GM12801 (cell line): Measurements from ENCODE around the gene ALS2.

Experiments used
- TF ChIP-seq, protein P1 (sequence below): IDR thresholded peaks from one replicate; pipeline ENCODE4 v1.5.1; 2011; ENCODE audit warnings: control low read depth; ENCODE audit not compliant: insufficient read length; ENCODE audit errors: extremely low read depth

ALS2 gene

DNA sequence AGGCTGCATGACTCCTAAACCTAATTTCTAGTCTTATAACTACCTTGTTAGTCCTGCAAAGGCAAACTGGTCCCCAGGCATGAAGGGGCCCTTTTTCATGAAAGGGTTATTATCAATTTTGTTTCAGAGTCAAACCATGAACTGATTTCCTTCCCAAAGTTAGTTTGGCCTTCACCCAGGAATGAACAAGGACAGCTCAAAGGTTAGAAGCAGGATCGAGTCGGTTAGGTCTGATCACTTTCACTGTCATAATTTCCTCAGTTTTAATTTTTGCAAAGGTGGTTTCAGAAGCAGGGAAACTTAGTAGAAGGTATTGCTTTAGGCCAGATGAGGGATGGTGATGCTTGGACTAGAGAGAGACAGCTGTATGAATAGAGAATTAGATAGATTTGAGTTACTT, 8.7 kb upstream of the ALS2 start:
- TF ChIP-seq, protein P1, sequence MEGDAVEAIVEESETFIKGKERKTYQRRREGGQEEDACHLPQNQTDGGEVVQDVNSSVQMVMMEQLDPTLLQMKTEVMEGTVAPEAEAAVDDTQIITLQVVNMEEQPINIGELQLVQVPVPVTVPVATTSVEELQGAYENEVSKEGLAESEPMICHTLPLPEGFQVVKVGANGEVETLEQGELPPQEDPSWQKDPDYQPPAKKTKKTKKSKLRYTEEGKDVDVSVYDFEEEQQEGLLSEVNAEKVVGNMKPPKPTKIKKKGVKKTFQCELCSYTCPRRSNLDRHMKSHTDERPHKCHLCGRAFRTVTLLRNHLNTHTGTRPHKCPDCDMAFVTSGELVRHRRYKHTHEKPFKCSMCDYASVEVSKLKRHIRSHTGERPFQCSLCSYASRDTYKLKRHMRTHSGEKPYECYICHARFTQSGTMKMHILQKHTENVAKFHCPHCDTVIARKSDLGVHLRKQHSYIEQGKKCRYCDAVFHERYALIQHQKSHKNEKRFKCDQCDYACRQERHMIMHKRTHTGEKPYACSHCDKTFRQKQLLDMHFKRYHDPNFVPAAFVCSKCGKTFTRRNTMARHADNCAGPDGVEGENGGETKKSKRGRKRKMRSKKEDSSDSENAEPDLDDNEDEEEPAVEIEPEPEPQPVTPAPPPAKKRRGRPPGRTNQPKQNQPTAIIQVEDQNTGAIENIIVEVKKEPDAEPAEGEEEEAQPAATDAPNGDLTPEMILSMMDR, result no peak

DNA sequence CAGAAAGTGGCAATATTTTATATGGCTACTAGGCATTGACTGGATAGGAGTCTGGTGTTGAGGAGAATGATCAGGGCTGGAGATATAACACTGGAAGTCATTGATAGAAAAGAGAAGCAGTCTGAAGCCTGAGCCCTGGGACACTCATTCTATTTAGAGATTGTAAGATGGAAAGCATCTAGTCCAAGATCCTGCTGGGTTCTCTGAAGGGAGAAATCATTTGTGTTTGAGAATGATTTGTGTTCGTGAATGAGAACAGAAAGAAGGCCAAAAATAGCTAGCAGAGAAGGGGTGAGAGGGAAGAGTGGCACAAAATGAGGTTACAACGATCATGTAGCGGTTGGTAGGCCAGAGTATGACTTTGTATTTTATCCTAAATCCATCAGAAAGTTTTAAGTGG, 7.6 kb upstream of the ALS2 start:
- TF ChIP-seq, protein P1, result no peak

DNA sequence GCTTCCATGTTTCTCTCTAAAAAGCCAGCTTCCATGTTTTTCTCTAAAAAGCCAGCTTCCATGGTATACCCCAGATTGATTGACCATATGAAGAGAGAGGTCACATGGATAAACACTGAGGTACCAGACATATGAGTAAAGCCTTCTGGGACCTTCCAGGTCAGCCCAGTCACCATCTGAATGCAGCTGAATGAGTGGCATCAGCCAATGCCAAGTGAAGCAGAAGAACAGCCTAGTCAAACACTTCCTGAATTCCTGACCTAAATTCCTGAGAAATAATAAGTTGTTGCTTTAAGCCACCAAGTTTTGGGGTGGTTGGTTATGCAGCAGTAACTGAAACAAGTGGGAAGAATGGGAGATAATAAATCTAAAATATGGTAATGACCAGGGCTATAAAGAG, 5.7 kb upstream of the ALS2 start:
- TF ChIP-seq, protein P1, result no peak

DNA sequence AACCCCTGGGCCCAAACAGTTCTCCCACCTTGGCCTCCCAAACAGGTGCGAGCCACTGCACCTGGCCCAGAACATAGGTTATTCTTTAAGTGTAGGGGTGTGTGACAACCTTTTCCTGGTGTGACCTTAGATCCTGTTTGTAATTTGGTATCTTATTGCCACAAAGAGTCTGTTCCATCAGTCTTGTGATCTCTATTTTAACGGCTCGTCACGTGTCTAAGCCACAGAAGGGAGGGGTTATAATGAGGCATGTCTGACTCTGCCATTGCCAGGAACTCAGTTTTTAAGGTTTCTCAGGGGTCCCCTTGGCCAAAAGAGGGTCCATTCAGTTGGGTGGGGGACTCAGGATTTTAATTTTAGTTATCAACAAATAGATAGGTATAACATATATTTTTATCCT, 4.4 kb upstream of the ALS2 start:
- TF ChIP-seq, protein P1, result no peak

DNA sequence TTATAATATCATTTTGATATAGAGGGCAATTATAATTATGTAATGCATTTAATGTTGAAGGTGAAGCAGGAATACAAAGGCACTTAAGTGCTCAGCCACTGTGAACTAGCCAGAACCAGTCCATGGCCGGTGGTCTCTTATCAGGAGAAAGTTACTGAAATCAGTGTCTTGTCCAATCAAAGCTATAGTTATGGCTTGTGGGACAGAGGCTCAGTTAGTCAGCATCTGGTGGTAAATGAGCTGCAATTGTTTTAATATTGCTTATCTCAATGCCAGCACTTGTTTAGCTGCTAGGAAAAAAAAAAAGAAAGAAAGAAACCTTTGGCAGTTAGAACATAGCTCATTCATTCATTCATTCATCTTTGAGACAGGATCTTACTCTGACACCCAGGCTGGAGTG, 3.8 kb upstream of the ALS2 start:
- TF ChIP-seq, protein P1, result no peak

DNA sequence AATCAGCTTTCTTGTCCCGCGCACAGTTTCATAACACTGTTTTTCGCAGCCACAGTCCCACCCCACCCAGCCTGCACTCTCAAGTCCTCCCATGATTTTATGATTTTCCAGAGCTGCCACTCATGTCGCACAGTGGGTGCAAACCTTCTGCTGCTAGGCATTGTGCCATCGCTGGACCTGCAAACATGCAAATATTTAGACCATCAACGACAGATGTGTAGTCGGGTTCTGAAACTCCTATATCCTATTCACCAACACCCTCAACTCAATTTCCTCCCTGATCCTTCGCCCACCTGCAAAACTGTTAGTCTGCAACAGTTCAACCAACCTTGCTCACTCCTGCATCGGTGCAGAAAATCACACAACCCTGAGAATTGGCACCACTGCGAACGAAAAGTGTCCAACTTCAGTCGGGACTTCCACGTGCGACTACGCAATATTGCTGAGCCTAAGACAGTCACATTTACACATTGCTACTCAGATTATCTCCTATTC, 871 bp upstream of the ALS2 start:
- TF ChIP-seq, protein P1, result no peak

DNA sequence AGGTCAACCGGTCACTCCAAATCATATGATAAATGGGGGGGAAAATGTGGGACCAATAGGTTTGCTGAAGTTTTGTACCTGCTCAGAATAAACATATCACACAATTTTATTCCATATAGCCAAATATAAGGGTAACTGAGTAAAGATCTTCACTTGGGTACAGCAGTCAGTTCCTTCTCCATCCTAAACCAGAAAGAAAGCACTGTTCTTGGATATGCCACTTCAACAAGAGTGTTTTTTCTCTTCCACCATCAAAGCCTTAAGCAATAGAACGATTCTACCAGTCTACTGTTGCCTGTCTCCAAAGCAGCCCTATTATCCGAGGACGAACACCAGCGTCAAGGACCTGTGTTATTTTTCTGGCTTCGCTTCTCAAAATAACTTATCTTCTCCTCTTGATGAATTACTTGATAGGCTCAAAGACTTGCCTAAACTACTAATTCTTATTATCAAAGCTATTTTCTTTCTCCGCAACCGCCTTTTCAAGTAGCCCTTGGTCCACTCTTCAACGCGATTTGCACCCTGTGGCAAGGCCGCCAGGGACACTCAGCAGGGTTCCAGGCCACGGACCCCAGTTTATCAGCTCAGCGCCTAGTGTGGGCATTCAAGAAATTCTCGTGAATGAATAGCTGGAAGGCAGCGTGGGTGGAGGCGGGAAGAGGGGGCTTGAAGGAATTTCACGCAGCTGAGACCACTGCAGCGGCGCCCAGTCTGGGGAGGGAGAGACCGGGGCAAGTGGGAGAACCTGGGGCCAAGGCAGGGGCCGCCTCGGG, 646 bp downstream of the ALS2 start:
- TF ChIP-seq, protein P1, result no peak

DNA sequence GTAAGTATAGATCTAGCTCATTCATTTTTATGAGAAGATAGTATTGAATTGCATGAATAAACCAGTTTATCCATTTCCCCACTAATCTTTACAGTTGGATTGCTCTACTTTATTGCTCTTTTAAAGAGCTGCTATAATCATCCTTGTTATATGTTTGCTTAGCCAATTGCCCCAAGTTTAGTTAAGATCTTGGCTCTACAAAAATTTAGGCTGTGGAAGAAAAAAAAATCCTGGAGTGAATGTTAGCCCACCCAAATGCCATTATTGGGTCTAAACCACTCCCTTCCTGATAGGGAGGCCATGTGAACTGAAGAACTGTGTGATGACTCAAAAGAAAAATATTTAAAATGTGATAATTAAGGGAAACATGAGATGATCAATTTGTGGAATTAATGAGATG, 2.9 kb downstream of the ALS2 start:
- TF ChIP-seq, protein P1, result no peak
